A549 (cell line): Measurements from ENCODE around the gene STAMBPL1. TPM values are rescaled to one million over a fixed set of nuclear protein-coding genes. Genes with fewer than 3 reads are reported as not detected.

ENCODE experiments used
- ATAC-seq, 2 experiments: fragments of 200-7000 bp in 1 of 2; fragments of >200 bp in 1 of 2; cut with Nextera tagmentation in 1 of 2; cut with Tn5 transposase in 1 of 2; 3 replicates each; pipeline versions ENCODE4 v1.8.0 to v1.9.1; 2018 to 2020; ENCODE audit warnings: mild to moderate bottlenecking in 1 of 2, moderate library complexity in 1 of 2
- CTCF ChIA-PET: fragments of 300-600 bp; sonication (Branson Sonifier 250); formaldehyde crosslinking; extraction: SDS; loops from one replicate; lab custom pipeline; 2021; ENCODE audit warnings: antibody characterized with exemption, inconsistent platforms; lab: Yijun Ruan, JAX
- POLR2A ChIA-PET: fragments of 350-600 bp; formaldehyde crosslinking; extraction: SDS; loops from one replicate; lab custom pipeline; 2021; ENCODE audit warnings: antibody characterized with exemption, inconsistent platforms; lab: Yijun Ruan, JAX
- DNase-seq, 2 experiments: peaks; one replicate each; pipeline versions ENCODE4 v3.0.0 to v3.0.0-alpha.2; 2011 to 2016; ENCODE audit warnings: low read depth in 1 of 2, low spot score in 1 of 2
- FAIRE-seq: peaks from 2 replicates; lab custom pipeline; 2011; peaks lifted over from hg19 to GRCh38; lab: Jason Lieb, UNC
- H3K27ac ChIP-seq, 2 experiments: fragments of >200 bp; sonication (Bioruptor Twin); formaldehyde crosslinking; 3 replicates each; pipeline ENCODE4 v1.5.1; 2016 to 2017
- H3K4me1 ChIP-seq: fragments of >200 bp; sonication (Bioruptor Twin); formaldehyde crosslinking; 3 replicates; pipeline ENCODE4 v1.6.1; 2016
- H3K4me2 ChIP-seq: fragments of >200 bp; sonication (Bioruptor Twin); formaldehyde crosslinking; 3 replicates; pipeline ENCODE4 v1.6.1; 2016
- H3K4me3 ChIP-seq: fragments of >200 bp; sonication (Bioruptor Twin); formaldehyde crosslinking; 3 replicates; pipeline ENCODE4 v1.5.1; 2016
- H3K9me3 ChIP-seq: fragments of >200 bp; sonication (Bioruptor Twin); formaldehyde crosslinking; 3 replicates; pipeline ENCODE4 v1.6.1; 2016
- BHLHE40 ChIP-seq: IDR thresholded peaks from 2 replicates; pipeline ENCODE4 v1.6.1; 2012; ENCODE audit warnings: low read depth, low read length, inconsistent platforms
- CBX2 ChIP-seq: fragments of 200-600 bp; sonication (generic); IDR thresholded peaks from 2 replicates; pipeline ENCODE4 v1.6.1; 2016; ENCODE audit warnings: low read depth, mild to moderate bottlenecking, borderline replicate concordance
- CEBPB ChIP-seq, 2 experiments: fragments of >200 bp in 1 of 2; sonication (Bioruptor Twin) in 1 of 2; formaldehyde crosslinking in 1 of 2; IDR thresholded peaks; 2 replicates each; pipeline ENCODE4 v1.6.1; 2012 to 2016
- ESRRA ChIP-seq: fragments of 150-350 bp; IDR thresholded peaks from 2 replicates; pipeline ENCODE4 v1.6.1; 2014; ENCODE audit warnings: mild to moderate bottlenecking, low read length, borderline replicate concordance
- FOXS1 ChIP-seq: fragments of 250-450 bp; sonication (Bioruptor Pico); IDR thresholded peaks from 2 replicates; pipeline ENCODE4 v1.5.0; 2020; ENCODE audit warnings: mild to moderate bottlenecking, moderate library complexity
- GATA3 ChIP-seq: IDR thresholded peaks from 2 replicates; pipeline ENCODE4 v1.6.1; 2012; ENCODE audit warnings: borderline replicate concordance
- HEYL ChIP-seq: fragments of 250-450 bp; sonication (Bioruptor Pico); IDR thresholded peaks from 2 replicates; pipeline ENCODE4 v1.8.0; 2021; ENCODE audit warnings: mild to moderate bottlenecking, moderate library complexity
- HOXB5 ChIP-seq: fragments of 250-450 bp; sonication (Bioruptor Pico); IDR thresholded peaks from 2 replicates; pipeline ENCODE4 v1.5.0; 2020; ENCODE audit warnings: mild to moderate bottlenecking, moderate library complexity
- KDM1A ChIP-seq: fragments of 200-600 bp; sonication (generic); IDR thresholded peaks from 2 replicates; pipeline ENCODE4 v1.6.1; 2016; ENCODE audit warnings: low read depth, mild to moderate bottlenecking
- NR3C1 ChIP-seq: fragments of >200 bp; sonication (Bioruptor Twin); formaldehyde crosslinking; IDR thresholded peaks from 3 replicates; pipeline ENCODE4 v1.6.1; 2017
- POLR2A ChIP-seq: IDR thresholded peaks from 2 replicates; pipeline ENCODE4 v1.6.1; 2012; ENCODE audit warnings: mild to moderate bottlenecking, low read length
- RARB ChIP-seq: fragments of 250-450 bp; sonication (Bioruptor Pico); IDR thresholded peaks from 2 replicates; pipeline ENCODE4 v1.8.0; 2021; ENCODE audit warnings: mild to moderate bottlenecking, moderate library complexity
- RCOR1 ChIP-seq: fragments of 150-350 bp; IDR thresholded peaks from 2 replicates; pipeline ENCODE4 v1.6.1; 2014; ENCODE audit warnings: antibody characterized with exemption, low read length, low read depth
- RFX5 ChIP-seq: fragments of 450-650 bp; IDR thresholded peaks from 2 replicates; pipeline ENCODE4 v1.7.1; 2014; ENCODE audit warnings: antibody characterized with exemption, mild to moderate bottlenecking, moderate library complexity
- RNF2 ChIP-seq: fragments of 200-600 bp; sonication (generic); IDR thresholded peaks from 2 replicates; pipeline ENCODE4 v1.6.1; 2016; ENCODE audit warnings: low read depth, mild to moderate bottlenecking, antibody characterized with exemption, moderate library complexity, borderline replicate concordance
- SREBF2 ChIP-seq: fragments of 450-650 bp; IDR thresholded peaks from 2 replicates; pipeline ENCODE4 v1.6.1; 2014; ENCODE audit warnings: mild to moderate bottlenecking, moderate library complexity
- TFCP2L1 ChIP-seq: fragments of 250-450 bp; sonication (Bioruptor Pico); IDR thresholded peaks from 2 replicates; pipeline ENCODE4 v1.5.0; 2021; ENCODE audit warnings: mild to moderate bottlenecking
- ZC3H11A ChIP-seq: fragments of 450-650 bp; IDR thresholded peaks from 2 replicates; pipeline ENCODE4 v1.6.1; 2014; ENCODE audit warnings: antibody characterized with exemption, mild to moderate bottlenecking
- ZFP36 ChIP-seq: fragments of 450-650 bp; IDR thresholded peaks from 2 replicates; pipeline ENCODE4 v1.6.1; 2014; ENCODE audit warnings: borderline replicate concordance; ENCODE audit not compliant: partially characterized antibody
- ZNF302 ChIP-seq: fragments of 250-450 bp; sonication (Bioruptor Pico); IDR thresholded peaks from 2 replicates; pipeline ENCODE4 v1.9.0; 2021; ENCODE audit warnings: inconsistent platforms, mild to moderate bottlenecking, moderate library complexity
- ZSCAN20 ChIP-seq: fragments of 250-450 bp; sonication (Bioruptor Pico); IDR thresholded peaks from 2 replicates; pipeline ENCODE4 v1.8.0; 2022; ENCODE audit warnings: mild to moderate bottlenecking, moderate library complexity
- WGBS: methylation state at CpG from one replicate; pipeline ENCODE4 v1.1.6; 2017; ENCODE audit errors: missing lambda C conversion rate; 5-methylcytosine and 5-hydroxymethylcytosine counted together
- polyA plus RNA-seq, 4 experiments: library from polyadenylated mRNA; depleted of rRNA in 3 of 4; stranded (reverse); fragments of >200 nt; fragmentation: RNase III in 1 of 4; extraction: RNeasy Plus Mini Kit Qiagen cat#74134 plus additional on column Dnase treatment in 1 of 4; gene quantifications; 2 replicates in 3 of 4; 3 replicates in 1 of 4; pipeline ENCODE4 v1.2.3, GENCODE V29; 2011 to 2017
- TF ChIP-seq, protein P1 (sequence below): fragments of 450-650 bp; IDR thresholded peaks from 2 replicates; pipeline ENCODE4 v1.6.1; 2014; ENCODE audit warnings: antibody characterized with exemption
- TF ChIP-seq, protein P2 (sequence below): fragments of >200 bp; sonication (Bioruptor Twin); formaldehyde crosslinking; IDR thresholded peaks from 3 replicates; pipeline ENCODE4 v1.5.1; 2016
- TF ChIP-seq, protein P3 (sequence below): fragments of >200 bp; sonication (Bioruptor Twin); formaldehyde crosslinking; IDR thresholded peaks from 3 replicates; pipeline ENCODE4 v1.6.1; 2016
- TF ChIP-seq, protein P4 (sequence below): fragments of 200-600 bp; sonication (generic); IDR thresholded peaks from 2 replicates; pipeline ENCODE4 v1.6.1; 2016; ENCODE audit warnings: antibody characterized with exemption, mild to moderate bottlenecking, moderate library complexity

STAMBPL1 gene
- polyA plus RNA-seq, 2 of the 4 experiments (the other 2 are of a cell fraction) = 29.0 to 32.1 TPM

DNA sequence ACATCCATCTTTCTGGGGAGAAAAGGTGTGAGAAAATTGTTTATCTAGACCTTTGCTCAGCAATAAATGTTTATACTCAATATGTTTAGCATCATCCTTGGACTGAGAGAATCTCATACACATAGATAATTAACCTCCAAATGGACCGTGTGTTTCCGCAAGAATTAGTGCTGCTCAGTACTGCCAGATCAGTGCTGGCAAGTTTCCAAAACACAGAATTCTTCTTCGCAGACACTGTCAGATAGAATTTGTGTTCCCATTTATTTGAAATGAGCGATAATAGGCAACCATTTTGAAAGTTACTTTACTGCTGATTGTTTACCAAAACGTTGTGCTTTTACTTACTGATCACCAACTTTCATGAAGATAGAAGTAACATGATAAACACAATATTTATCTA is 33.7 kb downstream of the STAMBPL1 start (continued):
- TF ChIP-seq HOXB5 (no peak), ESRRA (no peak), RNF2 (no peak), RFX5 (no peak)

DNA sequence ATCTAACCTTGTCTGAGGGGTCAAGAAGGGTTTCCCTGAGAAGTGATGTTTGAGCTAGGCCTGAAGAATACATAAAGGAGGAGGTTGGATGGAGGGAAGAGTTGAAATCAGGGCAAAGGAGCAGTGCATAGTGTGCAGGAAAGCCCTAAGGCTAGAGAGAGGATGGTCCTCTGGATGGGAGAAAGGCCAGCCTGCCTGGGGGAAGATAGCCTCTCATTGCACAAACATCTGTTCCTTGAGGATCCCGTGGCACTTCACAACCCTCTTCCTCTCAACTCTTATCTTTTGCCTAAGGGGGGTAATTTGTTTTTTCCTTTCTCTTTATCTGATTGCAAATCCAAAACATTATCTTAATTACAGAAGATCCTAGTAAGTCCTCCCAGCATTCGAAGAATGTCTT is 35.7 kb downstream of the STAMBPL1 start:
- CTCF ChIA-PET = no interaction called here
- DNase-seq (no peak), FAIRE-seq (no peak)

DNA sequence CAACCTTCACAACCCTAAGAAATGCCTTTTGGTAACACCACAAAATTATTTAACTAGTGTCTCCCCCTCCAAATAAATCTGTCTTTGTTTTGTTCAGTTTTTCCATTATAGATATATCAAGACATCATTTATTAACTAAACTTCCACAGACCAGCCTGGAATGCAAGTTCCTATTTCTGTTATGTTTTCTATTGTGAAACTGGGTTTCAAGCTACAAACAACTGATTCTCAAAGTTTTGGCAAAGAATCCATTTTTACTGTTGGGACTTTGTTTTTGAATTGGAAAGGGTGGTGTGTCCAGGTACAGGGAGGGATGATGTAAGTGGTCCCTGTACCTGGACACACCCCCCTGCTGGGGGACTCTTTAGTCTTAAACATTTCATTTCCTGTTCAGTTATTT is 36.2 kb downstream of the STAMBPL1 start:
- H3K27ac ChIP-seq = no peak overlapping the region
- H3K4me3 ChIP-seq = no peak overlapping the region
- no peaks in the 10 kb centered on the region for H3K9me3 ChIP-seq
- ChIA-PET CTCF (interaction anchor here (1.0 kb wide), 1 partner anchor 81 kb away, joined by 4 read pairs; no protein-coding TSS in a partner anchor), POLR2A (interaction anchor here (0.6 kb wide), 1 partner anchor 15 kb away, joined by 3 read pairs; no protein-coding TSS in a partner anchor)
- peaks cover 6% of the 10 kb centered on the region; the same call in 1 of the 3 replicates for H3K4me1 ChIP-seq
- ATAC-seq (no peak), DNase-seq (no peak), FAIRE-seq (no peak)
- TF ChIP-seq ZFP36 (no peak), POLR2A (no peak), RNF2 (no peak), SREBF2 (no peak)
- TF ChIP-seq, protein P1, sequence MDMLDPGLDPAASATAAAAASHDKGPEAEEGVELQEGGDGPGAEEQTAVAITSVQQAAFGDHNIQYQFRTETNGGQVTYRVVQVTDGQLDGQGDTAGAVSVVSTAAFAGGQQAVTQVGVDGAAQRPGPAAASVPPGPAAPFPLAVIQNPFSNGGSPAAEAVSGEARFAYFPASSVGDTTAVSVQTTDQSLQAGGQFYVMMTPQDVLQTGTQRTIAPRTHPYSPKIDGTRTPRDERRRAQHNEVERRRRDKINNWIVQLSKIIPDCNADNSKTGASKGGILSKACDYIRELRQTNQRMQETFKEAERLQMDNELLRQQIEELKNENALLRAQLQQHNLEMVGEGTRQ = no peak
- H3K4me2 ChIP-seq = no peak overlapping the region

More for the DNA sequence above, 35.7 kb downstream of the STAMBPL1 start:
- Histone ChIP-seq H3K4me2 (no peak overlapping the region), H3K4me1 (peaks cover 6% of the 10 kb centered on the region; the same call in 1 of the 3 replicates), H3K4me3 (no peak overlapping the region), H3K27ac (no peak overlapping the region), H3K9me3 (no peaks in the 10 kb centered on the region)
- ATAC-seq = no peak; a peak in 1 of 6 replicates
- no peak for TF ChIP-seq NR3C1
- TF ChIP-seq, protein P2, sequence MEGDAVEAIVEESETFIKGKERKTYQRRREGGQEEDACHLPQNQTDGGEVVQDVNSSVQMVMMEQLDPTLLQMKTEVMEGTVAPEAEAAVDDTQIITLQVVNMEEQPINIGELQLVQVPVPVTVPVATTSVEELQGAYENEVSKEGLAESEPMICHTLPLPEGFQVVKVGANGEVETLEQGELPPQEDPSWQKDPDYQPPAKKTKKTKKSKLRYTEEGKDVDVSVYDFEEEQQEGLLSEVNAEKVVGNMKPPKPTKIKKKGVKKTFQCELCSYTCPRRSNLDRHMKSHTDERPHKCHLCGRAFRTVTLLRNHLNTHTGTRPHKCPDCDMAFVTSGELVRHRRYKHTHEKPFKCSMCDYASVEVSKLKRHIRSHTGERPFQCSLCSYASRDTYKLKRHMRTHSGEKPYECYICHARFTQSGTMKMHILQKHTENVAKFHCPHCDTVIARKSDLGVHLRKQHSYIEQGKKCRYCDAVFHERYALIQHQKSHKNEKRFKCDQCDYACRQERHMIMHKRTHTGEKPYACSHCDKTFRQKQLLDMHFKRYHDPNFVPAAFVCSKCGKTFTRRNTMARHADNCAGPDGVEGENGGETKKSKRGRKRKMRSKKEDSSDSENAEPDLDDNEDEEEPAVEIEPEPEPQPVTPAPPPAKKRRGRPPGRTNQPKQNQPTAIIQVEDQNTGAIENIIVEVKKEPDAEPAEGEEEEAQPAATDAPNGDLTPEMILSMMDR = no peak
- TF ChIP-seq BHLHE40 = no peak
- no peak for TF ChIP-seq ZFP36
- no peak for TF ChIP-seq ZNF302 (CRISPR knock-in tag)
- TF ChIP-seq RARB (CRISPR knock-in tag) = no peak
- TF ChIP-seq ZC3H11A = no peak
- TF ChIP-seq KDM1A = no peak
- TF ChIP-seq HOXB5 = no peak
- TF ChIP-seq SREBF2 = no peak
- TF ChIP-seq ZSCAN20 (CRISPR knock-in tag) = no peak
- no peak for TF ChIP-seq RCOR1
- TF ChIP-seq, protein P3, sequence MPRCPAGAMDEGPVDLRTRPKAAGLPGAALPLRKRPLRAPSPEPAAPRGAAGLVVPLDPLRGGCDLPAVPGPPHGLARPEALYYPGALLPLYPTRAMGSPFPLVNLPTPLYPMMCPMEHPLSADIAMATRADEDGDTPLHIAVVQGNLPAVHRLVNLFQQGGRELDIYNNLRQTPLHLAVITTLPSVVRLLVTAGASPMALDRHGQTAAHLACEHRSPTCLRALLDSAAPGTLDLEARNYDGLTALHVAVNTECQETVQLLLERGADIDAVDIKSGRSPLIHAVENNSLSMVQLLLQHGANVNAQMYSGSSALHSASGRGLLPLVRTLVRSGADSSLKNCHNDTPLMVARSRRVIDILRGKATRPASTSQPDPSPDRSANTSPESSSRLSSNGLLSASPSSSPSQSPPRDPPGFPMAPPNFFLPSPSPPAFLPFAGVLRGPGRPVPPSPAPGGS = no peak
- TF ChIP-seq TFCP2L1 (CRISPR knock-in tag) = no peak
- no peak for TF ChIP-seq HEYL
- TF ChIP-seq, protein P4, sequence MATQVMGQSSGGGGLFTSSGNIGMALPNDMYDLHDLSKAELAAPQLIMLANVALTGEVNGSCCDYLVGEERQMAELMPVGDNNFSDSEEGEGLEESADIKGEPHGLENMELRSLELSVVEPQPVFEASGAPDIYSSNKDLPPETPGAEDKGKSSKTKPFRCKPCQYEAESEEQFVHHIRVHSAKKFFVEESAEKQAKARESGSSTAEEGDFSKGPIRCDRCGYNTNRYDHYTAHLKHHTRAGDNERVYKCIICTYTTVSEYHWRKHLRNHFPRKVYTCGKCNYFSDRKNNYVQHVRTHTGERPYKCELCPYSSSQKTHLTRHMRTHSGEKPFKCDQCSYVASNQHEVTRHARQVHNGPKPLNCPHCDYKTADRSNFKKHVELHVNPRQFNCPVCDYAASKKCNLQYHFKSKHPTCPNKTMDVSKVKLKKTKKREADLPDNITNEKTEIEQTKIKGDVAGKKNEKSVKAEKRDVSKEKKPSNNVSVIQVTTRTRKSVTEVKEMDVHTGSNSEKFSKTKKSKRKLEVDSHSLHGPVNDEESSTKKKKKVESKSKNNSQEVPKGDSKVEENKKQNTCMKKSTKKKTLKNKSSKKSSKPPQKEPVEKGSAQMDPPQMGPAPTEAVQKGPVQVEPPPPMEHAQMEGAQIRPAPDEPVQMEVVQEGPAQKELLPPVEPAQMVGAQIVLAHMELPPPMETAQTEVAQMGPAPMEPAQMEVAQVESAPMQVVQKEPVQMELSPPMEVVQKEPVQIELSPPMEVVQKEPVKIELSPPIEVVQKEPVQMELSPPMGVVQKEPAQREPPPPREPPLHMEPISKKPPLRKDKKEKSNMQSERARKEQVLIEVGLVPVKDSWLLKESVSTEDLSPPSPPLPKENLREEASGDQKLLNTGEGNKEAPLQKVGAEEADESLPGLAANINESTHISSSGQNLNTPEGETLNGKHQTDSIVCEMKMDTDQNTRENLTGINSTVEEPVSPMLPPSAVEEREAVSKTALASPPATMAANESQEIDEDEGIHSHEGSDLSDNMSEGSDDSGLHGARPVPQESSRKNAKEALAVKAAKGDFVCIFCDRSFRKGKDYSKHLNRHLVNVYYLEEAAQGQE = no peak
- TF ChIP-seq CBX2 = no peak
- TF ChIP-seq CEBPB (IDR thresholded peaks at IDR 0.05) = no peak
- TF ChIP-seq GATA3 = no peak
- no peak for TF ChIP-seq FOXS1 (CRISPR knock-in tag)
- POLR2A ChIA-PET = interaction anchor here (0.6 kb wide), 1 partner anchor 16 kb away, joined by 3 read pairs; no protein-coding TSS in a partner anchor
- 80% methylated on average over 2 of the region's 2 CpGs for WGBS
